ENCODE data around the gene BUD31. TPM values are rescaled to one million over a fixed set of nuclear protein-coding genes. Genes with fewer than 3 reads are reported as not detected.
A peak's percentile ranks its signal among the peaks of the same experiment; 100 is the strongest.

Gene BUD31
- total and polyA plus RNA-seq, 9 of the 15 experiments (the other 6 are each of a cell fraction or from before 2014, with no cell fraction given): 105 to 342 (median 247) TPM

GRCh38 chr7:99457650-99458493 lies 49.1 kb downstream of the BUD31 start (continued):
- TF ChIP-seq ESRRA (IDR thresholded peaks at IDR 0.05; ENCODE audit: borderline replicate concordance, low read depth): no peak
- no peak for TF ChIP-seq GTF2F1 (IDR thresholded peaks at IDR 0.05; ENCODE audit: low read depth, low read length)
- no peak for TF ChIP-seq ZBTB40 (IDR thresholded peaks at IDR 0.05)
- no peak for TF ChIP-seq ZBTB40 (CRISPR knock-in tag; IDR thresholded peaks at IDR 0.05)
- TF ChIP-seq TSHZ1 (CRISPR knock-in tag; IDR thresholded peaks at IDR 0.05): no peak
- TF ChIP-seq CEBPG (CRISPR knock-in tag; IDR thresholded peaks at IDR 0.05): no peak
- no peak for TF ChIP-seq CEBPG (tag; conservative IDR thresholded peaks at IDR 0.05 in 1 of 2, IDR thresholded peaks at IDR 0.05 in 1 of 2)
- TF ChIP-seq ZNF740 (CRISPR knock-in tag; IDR thresholded peaks at IDR 0.05): peak; percentile 65
- TF ChIP-seq ZNF740 (tag; IDR thresholded peaks at IDR 0.05): no peak
- TF ChIP-seq SAFB (IDR thresholded peaks at IDR 0.05; ENCODE audit: borderline replicate concordance, low read depth, low read length): no peak
- no peak for TF ChIP-seq ZEB2 (IDR thresholded peaks at IDR 0.05)
- TF ChIP-seq BRF2 (IDR thresholded peaks at IDR 0.05; ENCODE audit: borderline replicate concordance, insufficient read depth, insufficient read length): no peak
